HG02981 (cell line): ENCODE measurements around the gene TMPRSS3.

Source experiments
- ATAC-seq: cut with Tn5 transposase; IDR thresholded peaks from one replicate; pipeline ENCODE4 v1.9.1; 2021; ENCODE audit warnings: mild to moderate bottlenecking, moderate library complexity; ENCODE audit not compliant: unreplicated experiment

The TMPRSS3 gene

GRCh38 chr21:42374864-42375499, 20.9 kb downstream of the TMPRSS3 start:
- no peak for ATAC-seq

GRCh38 chr21:42374457-42374856, 21.4 kb downstream of the TMPRSS3 start:
- ATAC-seq: no peak

- no peak for ATAC-seq
Observed at GRCh38 chr21:42373908-42374455, 21.9 kb downstream of the TMPRSS3 start.

GRCh38 chr21:42373196-42373907, 22.5 kb downstream of the TMPRSS3 start:
- ATAC-seq: no peak

- no peak for ATAC-seq
Observed at GRCh38 chr21:42370894-42371654, 24.8 kb downstream of the TMPRSS3 start.

GRCh38 chr21:42369821-42370220, 26.0 kb downstream of the TMPRSS3 start:
- no peak for ATAC-seq

GRCh38 chr21:42367367-42368165, 28.3 kb downstream of the TMPRSS3 start:
- no peak for ATAC-seq

- no peak for ATAC-seq
Observed at GRCh38 chr21:42366292-42367010, 29.4 kb downstream of the TMPRSS3 start, which contains the start of gene TFF1. Gene TFF1, minus strand, starts transcription at chr21:42366535. Its CDS starts 40 bp downstream, at chr21:42366495.

GRCh38 chr21:42365770-42366169, 30.1 kb downstream of the TMPRSS3 start:
- no peak for ATAC-seq

- no peak for ATAC-seq
Observed at GRCh38 chr21:42364304-42364865, 31.5 kb downstream of the TMPRSS3 start.

- ATAC-seq: no peak
Observed at GRCh38 chr21:42363312-42363711, 32.5 kb downstream of the TMPRSS3 start.

- no peak for ATAC-seq
Observed at GRCh38 chr21:42362700-42363099, 33.2 kb downstream of the TMPRSS3 start.

GRCh38 chr21:42362198-42362597, 33.7 kb downstream of the TMPRSS3 start:
- ATAC-seq: no peak

GRCh38 chr21:42361286-42361685, 34.6 kb downstream of the TMPRSS3 start:
- no peak for ATAC-seq

- ATAC-seq: no peak
Observed at GRCh38 chr21:42360317-42360716, 35.5 kb downstream of the TMPRSS3 start.

- ATAC-seq: no peak
Observed at GRCh38 chr21:42358937-42359336, 36.9 kb downstream of the TMPRSS3 start.

- no peak for ATAC-seq
Observed at GRCh38 chr21:42358261-42358660, 37.6 kb downstream of the TMPRSS3 start.

GRCh38 chr21:42357307-42357706, 38.5 kb downstream of the TMPRSS3 start:
- ATAC-seq: no peak

- ATAC-seq: no peak
Observed at GRCh38 chr21:42356650-42357049, 39.2 kb downstream of the TMPRSS3 start.

- no peak for ATAC-seq
Observed at GRCh38 chr21:42356046-42356445, 39.8 kb downstream of the TMPRSS3 start.
